Measurements from ENCODE around the gene TBL1X.

DNA sequence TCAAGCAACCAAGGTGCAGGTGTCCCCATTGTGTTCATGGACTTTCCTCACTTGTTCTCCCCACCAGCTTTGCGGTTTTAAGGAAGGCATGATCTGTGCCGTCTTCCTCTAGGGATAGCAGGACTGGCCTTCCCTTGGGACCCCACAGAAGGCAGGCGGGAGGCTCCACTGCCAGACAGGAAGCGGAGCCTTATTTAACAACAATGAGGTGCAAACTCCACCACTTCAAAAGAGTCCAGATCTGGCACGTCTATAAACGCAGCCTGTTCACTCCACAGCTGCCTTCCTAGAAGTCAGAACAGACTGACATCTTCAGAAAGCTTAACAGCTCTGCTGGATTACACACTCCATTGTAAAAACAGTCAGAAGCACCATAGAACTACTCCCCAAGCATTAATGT is 302.5 kb downstream of the TBL1X start:
- no peak for TF ChIP-seq POLR2AphosphoS5 (IDR thresholded peaks at IDR 0.05)
- TF ChIP-seq, protein P1, sequence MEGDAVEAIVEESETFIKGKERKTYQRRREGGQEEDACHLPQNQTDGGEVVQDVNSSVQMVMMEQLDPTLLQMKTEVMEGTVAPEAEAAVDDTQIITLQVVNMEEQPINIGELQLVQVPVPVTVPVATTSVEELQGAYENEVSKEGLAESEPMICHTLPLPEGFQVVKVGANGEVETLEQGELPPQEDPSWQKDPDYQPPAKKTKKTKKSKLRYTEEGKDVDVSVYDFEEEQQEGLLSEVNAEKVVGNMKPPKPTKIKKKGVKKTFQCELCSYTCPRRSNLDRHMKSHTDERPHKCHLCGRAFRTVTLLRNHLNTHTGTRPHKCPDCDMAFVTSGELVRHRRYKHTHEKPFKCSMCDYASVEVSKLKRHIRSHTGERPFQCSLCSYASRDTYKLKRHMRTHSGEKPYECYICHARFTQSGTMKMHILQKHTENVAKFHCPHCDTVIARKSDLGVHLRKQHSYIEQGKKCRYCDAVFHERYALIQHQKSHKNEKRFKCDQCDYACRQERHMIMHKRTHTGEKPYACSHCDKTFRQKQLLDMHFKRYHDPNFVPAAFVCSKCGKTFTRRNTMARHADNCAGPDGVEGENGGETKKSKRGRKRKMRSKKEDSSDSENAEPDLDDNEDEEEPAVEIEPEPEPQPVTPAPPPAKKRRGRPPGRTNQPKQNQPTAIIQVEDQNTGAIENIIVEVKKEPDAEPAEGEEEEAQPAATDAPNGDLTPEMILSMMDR (IDR thresholded peaks at IDR 0.05): no peak

All from stomach (tissue), 4 donors.